Measurements from ENCODE around the gene MCF2L2.

- TF ChIP-seq FOXA1 (IDR thresholded peaks at IDR 0.05) (no peak), BHLHE40 (IDR thresholded peaks at IDR 0.05; ENCODE audit: borderline replicate concordance) (no peak), LEF1 (IDR thresholded peaks at IDR 0.05; ENCODE audit: borderline replicate concordance) (no peak), SUZ12 (IDR thresholded peaks at IDR 0.05) (no peak), ZNF384 (IDR thresholded peaks at IDR 0.05) (no peak)
Measured at GRCh38 chr3:183151821-183152351, 276.5 kb downstream of the MCF2L2 start.

Data from HEK293T (cell line).